Activated naive CD8-positive, alpha-beta T cell (primary cell): Measurements from ENCODE around the gene ADAMTSL4.
"Not testable (repeated sequence)": the region's sequence is repeated elsewhere in the genome, so short reads cannot be mapped to it uniquely, and the experiment has no call there.

Source experiments
- H3K27ac Mint-ChIP-seq: one replicate; pipeline ENCODE4 v1.8.0; 2021; ENCODE audit warnings: mixed read lengths
- H3K27me3 Mint-ChIP-seq: one replicate; pipeline ENCODE4 v1.8.0; 2021; ENCODE audit warnings: mixed read lengths
- H3K36me3 Mint-ChIP-seq: one replicate; pipeline ENCODE4 v1.8.0; 2021; ENCODE audit warnings: mixed read lengths
- H3K4me1 Mint-ChIP-seq: one replicate; pipeline ENCODE4 v1.8.0; 2021; ENCODE audit warnings: low read depth, mixed read lengths
- H3K4me3 Mint-ChIP-seq: one replicate; pipeline ENCODE4 v1.8.0; 2021; ENCODE audit warnings: mild to moderate bottlenecking, mixed read lengths
- H3K9me3 Mint-ChIP-seq: one replicate; pipeline ENCODE4 v1.8.0; 2021; ENCODE audit warnings: low read depth, mixed read lengths

ADAMTSL4 gene

GRCh38 chr1:150577557-150578271 lies 28.5 kb downstream of the ADAMTSL4 start:
- H3K27ac Mint-ChIP-seq = peak overlapping the region; percentile 98
- no peaks in the 10 kb centered on the region for H3K9me3 Mint-ChIP-seq
- peaks cover 43% of the 10 kb centered on the region for H3K4me1 Mint-ChIP-seq
- H3K27me3 Mint-ChIP-seq = no peaks in the 10 kb centered on the region
- peaks cover 45% of the 10 kb centered on the region for H3K36me3 Mint-ChIP-seq
- peak overlapping the region; percentile 97 for H3K4me3 Mint-ChIP-seq

- Mint-ChIP-seq H3K27me3 (no peaks in the 10 kb centered on the region), H3K4me1 (peaks cover 36% of the 10 kb centered on the region), H3K9me3 (no peaks in the 10 kb centered on the region), H3K27ac (peak overlapping the region; percentile 98), H3K4me3 (peak overlapping the region; percentile 97), H3K36me3 (peaks cover 40% of the 10 kb centered on the region)
Measured at GRCh38 chr1:150578272-150579109, 29.3 kb downstream of the ADAMTSL4 start.

- Mint-ChIP-seq H3K9me3 (no peaks in the 10 kb centered on the region), H3K4me1 (peaks cover 30% of the 10 kb centered on the region), H3K27ac (peak within 1 kb of the TSS; percentile 98), H3K36me3 (peaks cover 39% of the 10 kb centered on the region), H3K27me3 (no peaks in the 10 kb centered on the region), H3K4me3 (peak within 1 kb of the TSS; percentile 97)
Measured at GRCh38 chr1:150579110-150579944, 30.1 kb downstream of the ADAMTSL4 start, which contains the start of gene MCL1. MCL1 (minus strand) TSS chr1:150579610; CDS start chr1:150579530, 80 bp downstream.

GRCh38 chr1:150579945-150580642 lies 30.9 kb downstream of the ADAMTSL4 start:
- Mint-ChIP-seq H3K9me3 (no peaks in the 10 kb centered on the region), H3K27me3 (no peaks in the 10 kb centered on the region), H3K4me3 (peak overlapping the region; percentile 97), H3K27ac (peak overlapping the region; percentile 87), H3K4me1 (peaks cover 23% of the 10 kb centered on the region), H3K36me3 (peaks cover 33% of the 10 kb centered on the region)

- not testable (repeated sequence) for H3K9me3 Mint-ChIP-seq, H3K27me3 Mint-ChIP-seq
- Mint-ChIP-seq H3K36me3 (peaks cover 25% of the 10 kb centered on the region), H3K4me1 (peaks cover 19% of the 10 kb centered on the region), H3K4me3 (peak overlapping the region; percentile 97), H3K27ac (peak overlapping the region; percentile 87)
Measured at GRCh38 chr1:150580966-150581365, 31.8 kb downstream of the ADAMTSL4 start.

- H3K27ac Mint-ChIP-seq, H3K9me3 Mint-ChIP-seq, H3K27me3 Mint-ChIP-seq, H3K4me3 Mint-ChIP-seq: not testable (repeated sequence)
- Mint-ChIP-seq H3K4me1 (peaks cover 18% of the 10 kb centered on the region), H3K36me3 (peaks cover 21% of the 10 kb centered on the region)
Measured at GRCh38 chr1:150581437-150581836, 32.2 kb downstream of the ADAMTSL4 start.

- not testable (repeated sequence) for H3K27ac Mint-ChIP-seq, H3K9me3 Mint-ChIP-seq, H3K4me3 Mint-ChIP-seq, H3K27me3 Mint-ChIP-seq
- Mint-ChIP-seq H3K36me3 (peaks cover 16% of the 10 kb centered on the region), H3K4me1 (peaks cover 18% of the 10 kb centered on the region)
Measured at GRCh38 chr1:150581962-150582361, 32.8 kb downstream of the ADAMTSL4 start.

GRCh38 chr1:150582371-150582770 lies 33.2 kb downstream of the ADAMTSL4 start:
- Mint-ChIP-seq H3K9me3 (no peaks in the 10 kb centered on the region), H3K4me3 (no peak overlapping the region), H3K4me1 (peaks cover 18% of the 10 kb centered on the region), H3K27me3 (no peaks in the 10 kb centered on the region), H3K36me3 (peaks cover 12% of the 10 kb centered on the region), H3K27ac (peak overlapping the region; percentile 41)

GRCh38 chr1:150596095-150596892 lies 47.1 kb downstream of the ADAMTSL4 start:
- Mint-ChIP-seq H3K4me1 (peaks cover 6% of the 10 kb centered on the region), H3K9me3 (no peaks in the 10 kb centered on the region), H3K27me3 (no peaks in the 10 kb centered on the region), H3K27ac (no peak overlapping the region), H3K4me3 (no peak overlapping the region), H3K36me3 (peaks cover 4% of the 10 kb centered on the region)

GRCh38 chr1:150596976-150597375 lies 47.8 kb downstream of the ADAMTSL4 start:
- Mint-ChIP-seq H3K4me3 (no peak overlapping the region), H3K4me1 (peaks cover 8% of the 10 kb centered on the region), H3K36me3 (peaks cover 4% of the 10 kb centered on the region), H3K27me3 (no peaks in the 10 kb centered on the region), H3K27ac (no peak overlapping the region), H3K9me3 (no peaks in the 10 kb centered on the region)

- not testable (repeated sequence) for H3K27me3 Mint-ChIP-seq, H3K36me3 Mint-ChIP-seq, H3K27ac Mint-ChIP-seq, H3K9me3 Mint-ChIP-seq, H3K4me3 Mint-ChIP-seq
- peaks cover 10% of the 10 kb centered on the region for H3K4me1 Mint-ChIP-seq
Measured at GRCh38 chr1:150598346-150598745, 49.1 kb downstream of the ADAMTSL4 start.

- Mint-ChIP-seq H3K9me3 (no peaks in the 10 kb centered on the region), H3K27ac (no peak overlapping the region), H3K4me3 (no peak overlapping the region), H3K4me1 (peaks cover 20% of the 10 kb centered on the region), H3K36me3 (peaks cover 12% of the 10 kb centered on the region), H3K27me3 (no peaks in the 10 kb centered on the region)
Measured at GRCh38 chr1:150601540-150601939, 52.3 kb downstream of the ADAMTSL4 start.

- not testable (repeated sequence) for H3K9me3 Mint-ChIP-seq, H3K27me3 Mint-ChIP-seq, H3K27ac Mint-ChIP-seq, H3K4me3 Mint-ChIP-seq
- Mint-ChIP-seq H3K36me3 (peaks cover 10% of the 10 kb centered on the region), H3K4me1 (peaks cover 20% of the 10 kb centered on the region)
Measured at GRCh38 chr1:150602372-150602771, 53.2 kb downstream of the ADAMTSL4 start.

- Mint-ChIP-seq H3K36me3 (peaks cover 10% of the 10 kb centered on the region), H3K27ac (peak overlapping the region; percentile 88), H3K9me3 (no peaks in the 10 kb centered on the region), H3K4me1 (peaks cover 20% of the 10 kb centered on the region), H3K4me3 (no peak overlapping the region), H3K27me3 (no peaks in the 10 kb centered on the region)
Measured at GRCh38 chr1:150603711-150604110, 54.5 kb downstream of the ADAMTSL4 start.
